ENCODE results near the gene ZBTB46.
"Not testable (repeated sequence)": the region's sequence is repeated elsewhere in the genome, so short reads cannot be mapped to it uniquely, and the experiment has no call there.

The ZBTB46 gene

GRCh38 chr20:63781181-63781580, 49.9 kb downstream of the ZBTB46 start:
- no peak for TF ChIP-seq CTCF (IDR thresholded peaks at IDR 0.05)
- Histone ChIP-seq H3K9me3 (no peaks in the 10 kb centered on the region), H3K4me3 (ENCODE audit: low read depth in 1 of 2, low read length in 1 of 2) (no peak overlapping the region), H3K27ac (no peak overlapping the region), H3K36me3 (no peaks in the 10 kb centered on the region), H3K27me3 (no peaks in the 10 kb centered on the region), H3K4me1 (ENCODE audit: control insufficient read depth in 1 of 2, insufficient read depth in 1 of 2, low read depth in 1 of 2, low read length in 1 of 2) (no peaks in the 10 kb centered on the region)

- no peak for TF ChIP-seq CTCF (IDR thresholded peaks at IDR 0.05)
- Histone ChIP-seq H3K36me3 (no peaks in the 10 kb centered on the region), H3K4me3 (ENCODE audit: low read depth in 1 of 2, low read length in 1 of 2) (no peak overlapping the region), H3K9me3 (no peaks in the 10 kb centered on the region), H3K27ac (no peak overlapping the region), H3K27me3 (peaks cover 17% of the 10 kb centered on the region), H3K4me1 (ENCODE audit: control insufficient read depth in 1 of 2, insufficient read depth in 1 of 2, low read depth in 1 of 2, low read length in 1 of 2) (no peaks in the 10 kb centered on the region)
Observed at GRCh38 chr20:63778857-63779256, 52.2 kb downstream of the ZBTB46 start.

GRCh38 chr20:63778034-63778752, 52.9 kb downstream of the ZBTB46 start:
- peaks cover 21% of the 10 kb centered on the region for H3K27me3 ChIP-seq
- no peaks in the 10 kb centered on the region for H3K4me1 ChIP-seq (ENCODE audit: control insufficient read depth in 1 of 2, insufficient read depth in 1 of 2, low read depth in 1 of 2, low read length in 1 of 2)
- H3K9me3 ChIP-seq = no peaks in the 10 kb centered on the region
- no peak overlapping the region for H3K4me3 ChIP-seq (ENCODE audit: low read depth in 1 of 2, low read length in 1 of 2)
- H3K27ac ChIP-seq = no peak overlapping the region
- no peak for TF ChIP-seq CTCF (IDR thresholded peaks at IDR 0.05)
- no peaks in the 10 kb centered on the region for H3K36me3 ChIP-seq

GRCh38 chr20:63777614-63778013, 53.5 kb downstream of the ZBTB46 start:
- Histone ChIP-seq H3K36me3 (no peaks in the 10 kb centered on the region), H3K27ac (no peak overlapping the region), H3K27me3 (peaks cover 21% of the 10 kb centered on the region), H3K4me1 (ENCODE audit: control insufficient read depth in 1 of 2, insufficient read depth in 1 of 2, low read depth in 1 of 2, low read length in 1 of 2) (no peaks in the 10 kb centered on the region), H3K4me3 (ENCODE audit: low read depth in 1 of 2, low read length in 1 of 2) (no peak overlapping the region), H3K9me3 (no peaks in the 10 kb centered on the region)
- no peak for TF ChIP-seq CTCF (IDR thresholded peaks at IDR 0.05)

GRCh38 chr20:63776875-63777274, 54.2 kb downstream of the ZBTB46 start:
- H3K4me3 ChIP-seq (ENCODE audit: low read depth in 1 of 2, low read length in 1 of 2); H3K4me1 ChIP-seq (ENCODE audit: control insufficient read depth in 1 of 2, insufficient read depth in 1 of 2, low read depth in 1 of 2, low read length in 1 of 2); H3K36me3 ChIP-seq; H3K27ac ChIP-seq; H3K9me3 ChIP-seq: not testable (repeated sequence)
- peaks cover 21% of the 10 kb centered on the region for H3K27me3 ChIP-seq

GRCh38 chr20:63775096-63775978, 55.7 kb downstream of the ZBTB46 start:
- Histone ChIP-seq H3K27ac (no peak overlapping the region), H3K4me3 (ENCODE audit: low read depth in 1 of 2, low read length in 1 of 2) (no peak overlapping the region), H3K9me3 (no peaks in the 10 kb centered on the region), H3K36me3 (no peaks in the 10 kb centered on the region), H3K4me1 (ENCODE audit: control insufficient read depth in 1 of 2, insufficient read depth in 1 of 2, low read depth in 1 of 2, low read length in 1 of 2) (no peaks in the 10 kb centered on the region), H3K27me3 (peaks cover 21% of the 10 kb centered on the region)
- TF ChIP-seq CTCF (IDR thresholded peaks at IDR 0.05) = no peak

Measured in neutrophil (primary cell).